Measurements from ENCODE around the gene CEMIP. TPM values are rescaled to one million over a fixed set of nuclear protein-coding genes. Genes with fewer than 3 reads are reported as not detected.

The CEMIP gene
- total RNA-seq, 2 donors from 2014 or later: 1.6 TPM; not detected in 1

GRCh38 chr15:80831606-80832224, 52.5 kb downstream of the CEMIP start:
- DNase-seq: no peak
- no peak for ATAC-seq

GRCh38 chr15:80832686-80833085, 53.5 kb downstream of the CEMIP start:
- 51 to 52% methylated on average over 3 of the region's 3 CpGs for WGBS, 2 donors
- no peak for ATAC-seq
- H3K9me3 ChIP-seq: no peaks in the 10 kb centered on the region
- no peak overlapping the region for H3K4me3 ChIP-seq
- H3K27ac ChIP-seq: no peak overlapping the region
- no peak for TF ChIP-seq CTCF (IDR thresholded peaks at IDR 0.05)
- no peak for TF ChIP-seq POLR2A (IDR thresholded peaks at IDR 0.05)
- H3K27me3 ChIP-seq: no peaks in the 10 kb centered on the region
- H3K4me1 ChIP-seq: no peaks in the 10 kb centered on the region
- no peak for DNase-seq
- H3K36me3 ChIP-seq (replicated peaks in 1 of 2; ENCODE audit: insufficient read depth in 1 of 2, low read depth in 2 of 2): no peaks in the 10 kb centered on the region
- intact Hi-C loops (cut with DNase I): no loop called here

More at GRCh38 chr15:80831606-80832224, 52.5 kb downstream of the CEMIP start:
- Histone ChIP-seq H3K36me3 (replicated peaks in 1 of 2; ENCODE audit: insufficient read depth in 1 of 2, low read depth in 2 of 2) (no peaks in the 10 kb centered on the region), H3K9me3 (no peaks in the 10 kb centered on the region), H3K27me3 (no peaks in the 10 kb centered on the region), H3K4me3 (no peak overlapping the region), H3K27ac (no peak overlapping the region), H3K4me1 (no peaks in the 10 kb centered on the region)
- intact Hi-C loops (cut with DNase I): no loop called here
- 67 to 73% methylated on average over 4 to 7 of the region's 7 CpGs for WGBS, 2 donors
- TF ChIP-seq POLR2A (IDR thresholded peaks at IDR 0.05) (no peak), CTCF (IDR thresholded peaks at IDR 0.05) (no peak)

GRCh38 chr15:80834402-80834801, 55.2 kb downstream of the CEMIP start:
- ATAC-seq (no peak), DNase-seq (no peak)
- Histone ChIP-seq H3K36me3 (replicated peaks in 1 of 2; ENCODE audit: insufficient read depth in 1 of 2, low read depth in 2 of 2) (no peaks in the 10 kb centered on the region), H3K27me3 (no peaks in the 10 kb centered on the region), H3K4me3 (no peak overlapping the region), H3K4me1 (no peaks in the 10 kb centered on the region), H3K9me3 (no peaks in the 10 kb centered on the region), H3K27ac (no peak overlapping the region)
- TF ChIP-seq POLR2A (IDR thresholded peaks at IDR 0.05) (no peak), CTCF (IDR thresholded peaks at IDR 0.05) (no peak)
- intact Hi-C loops (cut with DNase I): no loop called here
- 80 to 89% methylated on average over 2 of the region's 2 CpGs for WGBS, 2 donors

- Histone ChIP-seq H3K4me1 (no peaks in the 10 kb centered on the region), H3K4me3 (no peak overlapping the region), H3K9me3 (no peaks in the 10 kb centered on the region), H3K36me3 (replicated peaks in 1 of 2; ENCODE audit: insufficient read depth in 1 of 2, low read depth in 2 of 2) (no peaks in the 10 kb centered on the region), H3K27ac (no peak overlapping the region), H3K27me3 (no peaks in the 10 kb centered on the region)
- ATAC-seq (no peak), DNase-seq (no peak)
- intact Hi-C loops (cut with DNase I): no loop called here
- no peak for TF ChIP-seq CTCF (IDR thresholded peaks at IDR 0.05)
- no peak for TF ChIP-seq POLR2A (IDR thresholded peaks at IDR 0.05)
- WGBS, 2 donors: 89 to 100% methylated on average over 1 of the region's 1 CpG
Measured at GRCh38 chr15:80834906-80835305, 55.7 kb downstream of the CEMIP start.

- Histone ChIP-seq H3K4me3 (no peak overlapping the region), H3K36me3 (replicated peaks in 1 of 2; ENCODE audit: insufficient read depth in 1 of 2, low read depth in 2 of 2) (no peaks in the 10 kb centered on the region), H3K27ac (no peak overlapping the region), H3K9me3 (no peaks in the 10 kb centered on the region), H3K4me1 (no peaks in the 10 kb centered on the region), H3K27me3 (no peaks in the 10 kb centered on the region)
- intact Hi-C loops (cut with DNase I): no loop called here
- ATAC-seq (no peak), DNase-seq (no peak)
- WGBS, 2 donors: 76 to 82% methylated on average over 4 of the region's 4 CpGs
- no peak for TF ChIP-seq CTCF (IDR thresholded peaks at IDR 0.05)
- TF ChIP-seq POLR2A (IDR thresholded peaks at IDR 0.05): no peak
Measured at GRCh38 chr15:80835336-80835735, 56.2 kb downstream of the CEMIP start.
